K562 (cell line): ENCODE results near the gene LPAR5. TPM values are rescaled to one million over a fixed set of nuclear protein-coding genes. Genes with fewer than 3 reads are reported as not detected.

ENCODE experiments used
- ATAC-seq: fragments of 200-7000 bp; cut with Tn5 transposase; 3 replicates; pipeline ENCODE4 v1.9.1; 2020; ENCODE audit warnings: moderate library complexity
- BruUV-seq: library from RNA; stranded (reverse); fragments of 400-500 nt; replicated peaks from 2 replicates; lab custom pipeline; 2021; lab: Mats Ljungman, UMichigan
- CTCF ChIA-PET: fragments of 300-600 bp; formaldehyde crosslinking; extraction: SDS; loops from one replicate; lab custom pipeline; 2021; ENCODE audit warnings: low intra/inter-chr PET ratio; lab: Yijun Ruan, JAX
- POLR2A ChIA-PET: fragments of 300-600, 350-650 bp; sonication (Branson Sonifier 250); formaldehyde crosslinking; extraction: SDS; loops from one replicate; lab custom pipeline; 2021; ENCODE audit warnings: antibody characterized with exemption, inconsistent platforms; lab: Yijun Ruan, JAX
- DNase-seq, 4 experiments: peaks; one replicate each; pipeline versions ENCODE4 v3.0.0 to v3.0.0-alpha.2; 2011 to 2018; ENCODE audit warnings: low spot score in 3 of 4, mixed read lengths in 3 of 4; ENCODE audit errors: extremely low read depth in 1 of 4
- FAIRE-seq: peaks from 2 replicates; lab custom pipeline; 2011; peaks lifted over from hg19 to GRCh38; lab: Jason Lieb, UNC
- H2AFZ ChIP-seq: 2 replicates; pipeline ENCODE4 v1.6.0; 2011; ENCODE audit warnings: low read depth, low read length, control low read depth, inconsistent platforms
- H3K27ac ChIP-seq: fragments of 200-600 bp; 3 replicates; pipeline ENCODE4 v1.8.0; 2011; ENCODE audit warnings: low read depth, mild to moderate bottlenecking, control low read depth, inconsistent platforms, low read length, moderate library complexity, mixed read lengths; ENCODE audit errors: extremely low read depth
- H3K27me3 ChIP-seq, 2 experiments: fragments of 300-600 bp in 1 of 2; 2 replicates in 1 of 2; 3 replicates in 1 of 2; pipeline versions ENCODE4 v1.6.0 to v1.8.0; 2011; ENCODE audit warnings: inconsistent platforms in 2 of 2, low read length in 2 of 2, mild to moderate bottlenecking in 1 of 2, mixed read lengths in 1 of 2, moderate library complexity in 1 of 2; ENCODE audit not compliant: control insufficient read depth in 2 of 2, insufficient read depth in 2 of 2
- H3K36me3 ChIP-seq: fragments of 300-600 bp; 3 replicates; pipeline ENCODE4 v1.8.0; 2011; ENCODE audit warnings: mild to moderate bottlenecking, low read length, inconsistent platforms; ENCODE audit not compliant: control insufficient read depth, insufficient read depth
- H3K4me1 ChIP-seq, 2 experiments: fragments of 200-600 bp in 1 of 2; replicated peaks in 1 of 2; 2 replicates in 1 of 2; 3 replicates in 1 of 2; pipeline versions ENCODE4 v1.5.1 to v1.8.0; 2011; ENCODE audit warnings: inconsistent platforms in 2 of 2, low read length in 2 of 2, mild to moderate bottlenecking in 1 of 2, mixed read lengths in 1 of 2, moderate library complexity in 1 of 2; ENCODE audit not compliant: control insufficient read depth in 2 of 2, insufficient read depth in 2 of 2
- H3K4me2 ChIP-seq: 2 replicates; pipeline ENCODE4 v1.6.1; 2011; ENCODE audit warnings: low read length, control low read depth, inconsistent platforms, mixed read lengths; ENCODE audit not compliant: insufficient read depth
- H3K4me3 ChIP-seq: fragments of 200-600 bp; sonication (generic), shearing (Covaris generic); 2 replicates; pipeline ENCODE4 v1.5.1; 2016; ENCODE audit warnings: control low read depth, inconsistent platforms
- H3K79me2 ChIP-seq: fragments of 200-600 bp; 3 replicates; pipeline ENCODE4 v1.8.0; 2011; ENCODE audit warnings: low read length, inconsistent platforms; ENCODE audit not compliant: control insufficient read depth, insufficient read depth
- H3K9ac ChIP-seq, 2 experiments: 2 replicates each; pipeline versions ENCODE4 v1.6.0 to v1.6.1; 2011; ENCODE audit warnings: low read depth in 2 of 2, low read length in 2 of 2, control low read depth in 1 of 2, inconsistent platforms in 1 of 2, mild to moderate bottlenecking in 1 of 2, mixed read lengths in 1 of 2; ENCODE audit not compliant: insufficient read depth in 1 of 2
- H3K9me1 ChIP-seq: one replicate; pipeline ENCODE4 v1.6.0; 2011; ENCODE audit warnings: inconsistent platforms, mild to moderate bottlenecking, low read length, moderate library complexity; ENCODE audit not compliant: control insufficient read depth, insufficient read depth
- H3K9me3 ChIP-seq: replicated peaks from 2 replicates; pipeline ENCODE4 v1.5.1; 2011; ENCODE audit warnings: low read depth, low read length, inconsistent platforms; ENCODE audit not compliant: control insufficient read depth, insufficient read depth
- H4K20me1 ChIP-seq: replicated peaks from 2 replicates; pipeline ENCODE4 v1.6.1; 2011; ENCODE audit warnings: low read length, inconsistent platforms, mixed read lengths; ENCODE audit not compliant: control insufficient read depth, insufficient read depth
- CXXC5 ChIP-seq: fragments of 250-450 bp; sonication (Bioruptor Pico); IDR thresholded peaks from 2 replicates; pipeline ENCODE4 v1.8.0; 2022; ENCODE audit warnings: inconsistent platforms, mild to moderate bottlenecking, moderate library complexity
- SAFB ChIP-seq: fragments of 200-400 bp; formaldehyde crosslinking; IDR thresholded peaks from 2 replicates; pipeline ENCODE4 v1.6.1; 2017; ENCODE audit warnings: low read depth, low read length, borderline replicate concordance
- SPI1 ChIP-seq: IDR thresholded peaks from 2 replicates; pipeline ENCODE4 v1.6.1; 2011; ENCODE audit warnings: low read depth, low read length, control low read depth, borderline replicate concordance
- WGBS: fragments of 100-300 bp; shearing (Covaris generic); methylation state at CpG from one replicate; pipeline ENCODE4 v1.1.6; 2016; ENCODE audit warnings: low coverage, mixed read lengths; ENCODE audit not compliant: insufficient coverage; ENCODE audit errors: missing lambda C conversion rate; 5-methylcytosine and 5-hydroxymethylcytosine counted together
- in situ Hi-C: fragments of 300-500 bp; cut with MboI; formaldehyde crosslinking; loops from 4 replicates; pipeline ENCODE4 v1.15.0; 2018; ENCODE audit warnings: inconsistent platforms, mixed read lengths
- intact Hi-C: fragments of 100-400 bp; cut with micrococcal nuclease; formaldehyde crosslinking; loops from 2 replicates; pipeline ENCODE4 v1.14.2; 2022
- polyA plus RNA-seq, 8 experiments: library from polyadenylated mRNA; depleted of rRNA in 4 of 8; stranded (reverse) in 5 of 8; unstranded in 3 of 8; fragments of >200 nt; fragmentation: Nextera tagmentation in 2 of 8; fragmentation: Illumina TruSeq in 1 of 8; extraction: Ambion mirVana in 2 of 8; extraction: Trizol in 1 of 8; gene quantifications; 2 replicates each; pipeline versions ENCODE4 v1.2.1 to v1.2.3, GENCODE V29; 2011 to 2014; ENCODE audit warnings: inconsistent platforms in 1 of 8, missing spikeins in 1 of 8
- total RNA-seq, 7 experiments: library from RNA; depleted of rRNA in 6 of 7; stranded (reverse); fragments of >200 nt in 6 of 7; fragmentation: Illumina TruSeq in 2 of 7; extraction: Trizol in 2 of 7; gene quantifications; 2 replicates each; pipeline versions ENCODE4 v1.2.1 to v1.2.3, GENCODE V29; 2011 to 2021; ENCODE audit warnings: low replicate concordance in 1 of 7

Gene LPAR5
- total and polyA plus RNA-seq, 9 of the 15 experiments (the other 6 are each of a cell fraction or from before 2014, with no cell fraction given) = 1.3 to 11.7 (median 3.6) TPM

DNA sequence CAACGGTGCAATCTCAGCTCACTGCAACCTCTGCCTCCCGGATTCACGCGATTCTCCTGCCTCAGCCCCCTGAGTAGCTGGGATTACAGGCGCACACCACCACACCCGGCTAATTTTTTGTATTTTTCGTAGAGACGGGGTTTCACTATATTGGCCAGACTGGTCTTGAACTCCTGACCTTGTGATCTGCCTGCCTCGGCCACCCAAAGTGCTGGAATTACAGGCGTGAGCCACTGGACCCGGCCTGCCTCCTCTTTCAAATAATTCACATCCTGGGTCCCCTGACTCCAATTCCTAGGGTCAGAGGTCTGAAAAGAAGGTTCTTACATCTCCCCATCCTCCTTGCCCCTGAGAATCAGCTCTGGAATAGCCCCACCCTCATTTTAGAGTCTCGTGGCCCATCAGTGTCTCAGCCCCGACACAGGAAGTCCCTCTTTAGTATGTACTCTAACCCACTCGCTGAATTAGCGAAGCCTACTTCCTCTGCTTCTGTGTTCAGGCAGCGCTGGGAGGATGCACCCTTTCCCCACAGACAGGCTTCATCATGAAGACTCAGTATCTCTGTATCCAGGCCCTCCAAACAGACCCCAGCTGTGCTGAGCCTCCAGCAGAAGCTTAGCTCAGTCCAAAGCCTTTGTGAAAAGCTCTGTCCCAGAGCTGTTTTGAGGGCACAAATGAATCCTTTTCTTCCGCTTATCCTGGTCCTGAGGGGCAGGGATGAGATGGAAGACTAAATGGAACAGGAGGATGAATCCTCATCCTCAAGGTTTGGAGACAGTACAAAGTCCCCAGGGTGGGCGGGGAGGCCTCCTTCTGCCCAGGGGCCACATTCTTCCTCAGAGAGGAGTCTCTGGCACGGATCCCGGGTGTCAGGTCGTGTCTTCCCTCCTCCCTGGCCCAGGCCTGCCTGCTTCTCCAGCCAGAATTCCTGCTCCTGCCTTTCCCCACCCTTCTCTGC is 3.5 kb downstream of the LPAR5 start:
- Histone ChIP-seq H3K27me3 (no peaks in the 10 kb centered on the region), H3K9me1 (no peaks in the 10 kb centered on the region), H4K20me1 (no peaks in the 10 kb centered on the region), H3K4me1 (peaks cover 26 to 30% of the 10 kb centered on the region in 2 experiments; a peak in 4 of 5 replicates), H3K4me2 (peak overlapping the region; percentile 46; the same call in 1 of the 2 replicates), H3K9ac (peak overlapping the region in 1 of 2 experiments; percentile 76; a peak in 2 of 4 replicates), H2AFZ (no peak overlapping the region), H3K4me3 (no peak overlapping the region), H3K36me3 (no peaks in the 10 kb centered on the region; the same call in 2 of the 3 replicates), H3K79me2 (peaks cover 19% of the 10 kb centered on the region), H3K27ac (0 out of 3 replicates have a peak overlapping the region, but pooled peaks have one; percentile 8), H3K9me3 (no peaks in the 10 kb centered on the region)
- DNase-seq (peak in 1 of 4 experiments; percentile 44), ATAC-seq (no peak), FAIRE-seq (no peak)
- TF ChIP-seq SPI1 (peak; percentile 18; the same call in 1 of the 2 replicates), SAFB (no peak), CXXC5 (CRISPR knock-in tag) (peak; percentile 7; the same call in 1 of the 2 replicates)
- BruUV-seq = no TSS peak
- in situ Hi-C loops (no loop called here), intact Hi-C loops (no loop called here)
- POLR2A ChIA-PET = interaction anchor here (0.7 to 1.5 kb wide), 2 partner anchors 18 to 40 kb away, joined by 3 to 6 read pairs; no protein-coding TSS in a partner anchor
- CTCF ChIA-PET = no interaction called here
- WGBS = 37% methylated on average over 20 of the region's 21 CpGs
